Prostate gland (tissue), 2 donors: ENCODE measurements around the gene FAM107B.

Experiments
- CTCF ChIP-seq, 4 experiments: fragments of 200-600 bp in 2 of 4; fragments of 450-650 bp in 2 of 4; sonication (generic) in 2 of 4; IDR thresholded peaks; 1 replicate in 3 of 4; 2 replicates in 1 of 4; pipeline ENCODE4 v1.5.1; 2016 to 2019; ENCODE audit warnings: antibody characterized with exemption in 4 of 4, mild to moderate bottlenecking in 2 of 4, moderate library complexity in 2 of 4
- POLR2A ChIP-seq: fragments of 450-650 bp; IDR thresholded peaks from one replicate; pipeline ENCODE4 v1.6.1; 2016; ENCODE audit warnings: antibody characterized with exemption, mild to moderate bottlenecking

- TF ChIP-seq CTCF (IDR thresholded peaks at IDR 0.05) = no peak
- no peak for TF ChIP-seq POLR2A
Observed at GRCh38 chr10:14658331-14659127, 116.2 kb downstream of the FAM107B start.
